Measurements from ENCODE around the gene GLI3. TPM values are rescaled to one million over a fixed set of nuclear protein-coding genes. Genes with fewer than 3 reads are reported as not detected.

The GLI3 gene
- total and polyA plus RNA-seq, 2 of the 8 experiments (the other 6 are each of a cell fraction or from before 2014, with no cell fraction given) = 8.0 to 31.1 TPM

GRCh38 chr7:42156291-42156865, 80.6 kb downstream of the GLI3 start:
- Histone ChIP-seq H2AK5ac (ENCODE audit: low read depth, low read length) (no peak overlapping the region), H3K4me1 (replicated peaks in 1 of 4; ENCODE audit: control insufficient read depth in 3 of 4, insufficient read depth in 4 of 4, low read length in 3 of 4) (peaks cover 2 to 9% (median 6%) of the 10 kb centered on the region in 4 experiments; a peak in 4 of 7 replicates), H3K23ac (ENCODE audit: insufficient read length) (no peak overlapping the region), H4K91ac (replicated peaks; ENCODE audit: insufficient read length, low read length) (no peak overlapping the region), H4K5ac (ENCODE audit: insufficient read length, low read depth, low read length) (no peak overlapping the region), H3K36me3 (ENCODE audit: control insufficient read depth in 2 of 4, insufficient read depth in 4 of 4, low read length in 3 of 4) (no peaks in the 10 kb centered on the region), H2BK20ac (ENCODE audit: low read length) (no peak overlapping the region), H2BK120ac (replicated peaks; ENCODE audit: low read depth, low read length) (no peak overlapping the region), H3K4ac (replicated peaks; ENCODE audit: insufficient read length, low read depth, low read length) (no peak overlapping the region), H3K23me2 (ENCODE audit: low read depth, low read length) (no peaks in the 10 kb centered on the region), H3K4me2 (ENCODE audit: insufficient read depth in 1 of 2, low read depth in 2 of 2, low read length in 2 of 2) (no peak overlapping the region), H4K20me1 (replicated peaks in 1 of 2; ENCODE audit: control insufficient read depth in 1 of 2, insufficient read depth in 2 of 2, low read length in 2 of 2) (peaks cover 0 to 4% of the 10 kb centered on the region in 2 experiments), H3K4me3 (ENCODE audit: extremely low read depth in 1 of 4, insufficient read depth in 2 of 4, low read depth in 3 of 4, low read length in 4 of 4) (no peak overlapping the region), H2AFZ (ENCODE audit: low read length) (no peak overlapping the region), H3K9ac (replicated peaks in 1 of 4; ENCODE audit: extremely low read depth in 1 of 4, low read depth in 3 of 4, low read length in 3 of 4) (no peak overlapping the region), H3K14ac (ENCODE audit: insufficient read length) (no peak overlapping the region), H3K79me1 (ENCODE audit: low read depth, low read length) (no peaks in the 10 kb centered on the region), H3K27ac (ENCODE audit: low read depth, low read length) (no peak overlapping the region), H2BK5ac (ENCODE audit: low read depth, low read length) (no peak overlapping the region), H3K18ac (ENCODE audit: extremely low read depth, low read length) (no peak overlapping the region), H3K79me2 (ENCODE audit: control insufficient read depth in 1 of 2, insufficient read depth in 2 of 2, low read length in 2 of 2) (no peaks in the 10 kb centered on the region), H3K56ac (replicated peaks; ENCODE audit: insufficient read length, low read depth, low read length) (no peak overlapping the region), H4K8ac (ENCODE audit: extremely low read depth, insufficient read depth, low read length) (no peak overlapping the region), H3K27me3 (replicated peaks in 1 of 4; ENCODE audit: control insufficient read depth in 3 of 4, extremely low read depth in 1 of 4, insufficient read depth in 3 of 4, low read length in 3 of 4) (no peaks in the 10 kb centered on the region), H2BK12ac (ENCODE audit: low read depth, low read length) (no peak overlapping the region), H3K9me3 (ENCODE audit: insufficient read depth in 2 of 2, low read depth in 1 of 2, low read length in 1 of 2) (no peaks in the 10 kb centered on the region), H2BK15ac (ENCODE audit: low read length) (no peak overlapping the region; the same call in 1 of the 2 replicates)
- DNase-seq (ENCODE audit: low read depth in 1 of 2, low spot score in 2 of 2) (no peak), FAIRE-seq (no peak)
- no peak for TF ChIP-seq EP300 (IDR thresholded peaks at IDR 0.05; ENCODE audit: borderline replicate concordance in 1 of 2, low read depth in 2 of 2, low read length in 2 of 2)
- no peak for TF ChIP-seq SIRT6 (IDR thresholded peaks at IDR 0.05; ENCODE audit: low read length)
- no peak for TF ChIP-seq CBX5 (IDR thresholded peaks at IDR 0.05; ENCODE audit: low read depth, low read length)
- TF ChIP-seq, protein P1, sequence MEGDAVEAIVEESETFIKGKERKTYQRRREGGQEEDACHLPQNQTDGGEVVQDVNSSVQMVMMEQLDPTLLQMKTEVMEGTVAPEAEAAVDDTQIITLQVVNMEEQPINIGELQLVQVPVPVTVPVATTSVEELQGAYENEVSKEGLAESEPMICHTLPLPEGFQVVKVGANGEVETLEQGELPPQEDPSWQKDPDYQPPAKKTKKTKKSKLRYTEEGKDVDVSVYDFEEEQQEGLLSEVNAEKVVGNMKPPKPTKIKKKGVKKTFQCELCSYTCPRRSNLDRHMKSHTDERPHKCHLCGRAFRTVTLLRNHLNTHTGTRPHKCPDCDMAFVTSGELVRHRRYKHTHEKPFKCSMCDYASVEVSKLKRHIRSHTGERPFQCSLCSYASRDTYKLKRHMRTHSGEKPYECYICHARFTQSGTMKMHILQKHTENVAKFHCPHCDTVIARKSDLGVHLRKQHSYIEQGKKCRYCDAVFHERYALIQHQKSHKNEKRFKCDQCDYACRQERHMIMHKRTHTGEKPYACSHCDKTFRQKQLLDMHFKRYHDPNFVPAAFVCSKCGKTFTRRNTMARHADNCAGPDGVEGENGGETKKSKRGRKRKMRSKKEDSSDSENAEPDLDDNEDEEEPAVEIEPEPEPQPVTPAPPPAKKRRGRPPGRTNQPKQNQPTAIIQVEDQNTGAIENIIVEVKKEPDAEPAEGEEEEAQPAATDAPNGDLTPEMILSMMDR (IDR thresholded peaks at IDR 0.05; ENCODE audit: control extremely low read depth in 1 of 3, insufficient read depth in 1 of 3, low read depth in 1 of 3, low read length in 3 of 3) = no peak
- no peak for TF ChIP-seq SUZ12 (IDR thresholded peaks at IDR 0.05; ENCODE audit: low read length)
- no peak for TF ChIP-seq NRF1 (IDR thresholded peaks at IDR 0.05; ENCODE audit: low read depth, low read length)
- TF ChIP-seq NANOG (IDR thresholded peaks at IDR 0.05; ENCODE audit: insufficient read depth, low read depth, low read length, poor library complexity, severe bottlenecking) = no peak
- CTCF ChIA-PET (ENCODE audit: partially characterized antibody) = interaction anchor here (0.6 to 5.9 kb wide), 13 partner anchors 10 to 213 kb away, joined by 3 to 25 read pairs (median 3); no protein-coding TSS in a partner anchor
- 82% methylated on average over 6 of the region's 6 CpGs; no CpG with 5 or more reads in 1 of the 2 experiments for WGBS, 2 experiments (ENCODE audit: extremely low coverage in 1 of 2, insufficient coverage in 1 of 2, insufficient read length in 1 of 2, insufficient replicate concordance in 2 of 2, low coverage in 1 of 2, low lambda C conversion rate in 2 of 2, missing lambda C conversion rate in 1 of 2)
- POLR2A ChIA-PET (ENCODE audit: partially characterized antibody) = no interaction called here
